HG02870 (cell line): Measurements from ENCODE around the gene GDPD5.

Source experiments
- ATAC-seq: cut with Tn5 transposase; IDR thresholded peaks from one replicate; pipeline ENCODE4 v1.9.1; 2021; ENCODE audit warnings: mild to moderate bottlenecking, moderate library complexity; ENCODE audit not compliant: unreplicated experiment

The GDPD5 gene

GRCh38 chr11:75450826-75451821 lies 74.6 kb downstream of the GDPD5 start:
- ATAC-seq = no peak

- ATAC-seq = no peak
Observed at GRCh38 chr11:75450236-75450635, 75.5 kb downstream of the GDPD5 start.

- no peak for ATAC-seq
Observed at GRCh38 chr11:75449776-75450175, 76.0 kb downstream of the GDPD5 start.

GRCh38 chr11:75449271-75449670 lies 76.5 kb downstream of the GDPD5 start:
- no peak for ATAC-seq

GRCh38 chr11:75447415-75447814 lies 78.3 kb downstream of the GDPD5 start:
- no peak for ATAC-seq

GRCh38 chr11:75445315-75445953 lies 80.3 kb downstream of the GDPD5 start:
- ATAC-seq = no peak

- ATAC-seq = no peak
Observed at GRCh38 chr11:75443043-75443442, 82.7 kb downstream of the GDPD5 start.

- ATAC-seq = no peak
Observed at GRCh38 chr11:75442161-75442885, 83.4 kb downstream of the GDPD5 start.

GRCh38 chr11:75441804-75442132 lies 84.0 kb downstream of the GDPD5 start:
- ATAC-seq = no peak

- no peak for ATAC-seq
Observed at GRCh38 chr11:75440960-75441803, 84.6 kb downstream of the GDPD5 start.

- no peak for ATAC-seq
Observed at GRCh38 chr11:75439495-75440120, 86.1 kb downstream of the GDPD5 start.

- no peak for ATAC-seq
Observed at GRCh38 chr11:75439026-75439425, 86.7 kb downstream of the GDPD5 start.

- ATAC-seq = no peak
Observed at GRCh38 chr11:75437966-75438659, 87.6 kb downstream of the GDPD5 start.

- no peak for ATAC-seq
Observed at GRCh38 chr11:75436806-75437205, 88.9 kb downstream of the GDPD5 start.

GRCh38 chr11:75435571-75435925 lies 90.2 kb downstream of the GDPD5 start:
- ATAC-seq = no peak

- no peak for ATAC-seq
Observed at GRCh38 chr11:75434886-75435570, 90.7 kb downstream of the GDPD5 start.

GRCh38 chr11:75434051-75434450 lies 91.7 kb downstream of the GDPD5 start:
- ATAC-seq = no peak

GRCh38 chr11:75433443-75433842 lies 92.3 kb downstream of the GDPD5 start:
- no peak for ATAC-seq

GRCh38 chr11:75432911-75433321 lies 92.8 kb downstream of the GDPD5 start, which contains the start of gene KLHL35:
TSS of gene KLHL35 (minus strand) at chr11:75433203. CDS start at chr11:75430629, 2,574 bp downstream.
- ATAC-seq = no peak
